ENCODE results near the gene GIGYF2. TPM values are rescaled to one million over a fixed set of nuclear protein-coding genes. Genes with fewer than 3 reads are reported as not detected.

GIGYF2 gene
- polyA plus RNA-seq, 4 donors, result 12.7 to 56.6 (median 19.9) TPM

- FAIRE-seq (no peak), DNase-seq (no peak)
- Histone ChIP-seq H3K27ac (ENCODE audit: low read depth in 1 of 3, low read length in 2 of 3) (no peak overlapping the region), H3K9me3 (ENCODE audit: control insufficient read depth in 2 of 2, insufficient read depth in 1 of 2, low read depth in 1 of 2, low read length in 1 of 2) (no peaks in the 10 kb centered on the region), H3K4me1 (ENCODE audit: control insufficient read depth in 3 of 3, insufficient read depth in 2 of 3, low read depth in 1 of 3, low read length in 2 of 3) (peaks cover 0 to 18% (median 2%) of the 10 kb centered on the region in 3 donors), H3K36me3 (ENCODE audit: control insufficient read depth in 3 of 3, insufficient read depth in 2 of 3, low read depth in 1 of 3, low read length in 3 of 3) (peaks cover 19 to 35% (median 21%) of the 10 kb centered on the region in 3 donors), H3K27me3 (ENCODE audit: control insufficient read depth in 3 of 3, insufficient read depth in 3 of 3, low read length in 3 of 3) (no peaks in the 10 kb centered on the region), H3K4me3 (ENCODE audit: low read depth in 1 of 3, low read length in 3 of 3) (no peak overlapping the region)
- WGBS, 3 donors, result 84 to 96% (median 96%) methylated on average over 4 of the region's 4 CpGs
Observed at GRCh38 chr2:232793271-232793670, 96.1 kb downstream of the GIGYF2 start.

GRCh38 chr2:232794981-232795380 is 97.8 kb downstream of the GIGYF2 start:
- FAIRE-seq, result no peak
- 96 to 97% (median 97%) methylated on average over 1 of the region's 1 CpG for WGBS, 3 donors
- H3K4me1 ChIP-seq (ENCODE audit: control insufficient read depth in 3 of 3, insufficient read depth in 2 of 3, low read depth in 1 of 3, low read length in 2 of 3), result peaks cover 0 to 9% (median 0%) of the 10 kb centered on the region in 3 donors
- H3K36me3 ChIP-seq (ENCODE audit: control insufficient read depth in 3 of 3, insufficient read depth in 2 of 3, low read depth in 1 of 3, low read length in 3 of 3), result peaks cover 21 to 34% (median 22%) of the 10 kb centered on the region in 3 donors
- H3K9me3 ChIP-seq (ENCODE audit: control insufficient read depth in 2 of 2, insufficient read depth in 1 of 2, low read depth in 1 of 2, low read length in 1 of 2), result no peaks in the 10 kb centered on the region
- no peaks in the 10 kb centered on the region for H3K27me3 ChIP-seq (ENCODE audit: control insufficient read depth in 3 of 3, insufficient read depth in 3 of 3, low read length in 3 of 3)
- no peak overlapping the region for H3K4me3 ChIP-seq (ENCODE audit: low read depth in 1 of 3, low read length in 3 of 3)
- H3K27ac ChIP-seq (ENCODE audit: low read depth in 1 of 3, low read length in 2 of 3), result no peak overlapping the region
- no peak for DNase-seq

DNA sequence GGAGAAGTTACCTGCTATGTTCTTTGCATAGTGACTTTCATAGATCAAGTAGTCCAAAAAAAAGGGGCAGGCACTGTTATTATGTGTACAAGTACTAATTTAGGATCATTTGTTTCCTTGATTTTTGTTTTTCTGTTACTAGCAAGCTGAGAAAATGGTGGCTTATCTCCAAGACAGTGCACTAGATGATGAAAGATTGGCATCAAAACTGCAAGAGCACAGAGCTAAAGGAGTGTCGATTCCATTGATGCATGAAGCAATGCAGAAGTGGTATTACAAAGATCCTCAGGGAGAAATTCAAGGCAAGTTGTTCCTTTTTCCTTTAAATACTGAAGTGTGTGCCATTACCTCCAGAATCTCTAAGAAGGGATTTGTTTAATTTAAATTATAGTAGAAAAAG is 98.8 kb downstream of the GIGYF2 start:
- 94 to 100% (median 97%) methylated on average over 1 of the region's 1 CpG for WGBS, 3 donors
- Histone ChIP-seq H3K27ac (ENCODE audit: low read depth in 1 of 3, low read length in 2 of 3) (no peak overlapping the region), H3K27me3 (ENCODE audit: control insufficient read depth in 3 of 3, insufficient read depth in 3 of 3, low read length in 3 of 3) (no peaks in the 10 kb centered on the region), H3K9me3 (ENCODE audit: control insufficient read depth in 2 of 2, insufficient read depth in 1 of 2, low read depth in 1 of 2, low read length in 1 of 2) (no peaks in the 10 kb centered on the region), H3K4me3 (ENCODE audit: low read depth in 1 of 3, low read length in 3 of 3) (no peak overlapping the region), H3K36me3 (ENCODE audit: control insufficient read depth in 3 of 3, insufficient read depth in 2 of 3, low read depth in 1 of 3, low read length in 3 of 3) (peaks cover 20 to 32% (median 22%) of the 10 kb centered on the region in 3 donors), H3K4me1 (ENCODE audit: control insufficient read depth in 3 of 3, insufficient read depth in 2 of 3, low read depth in 1 of 3, low read length in 2 of 3) (peaks cover 0 to 5% (median 0%) of the 10 kb centered on the region in 3 donors)
- DNase-seq, result no peak
- FAIRE-seq, result no peak

DNA sequence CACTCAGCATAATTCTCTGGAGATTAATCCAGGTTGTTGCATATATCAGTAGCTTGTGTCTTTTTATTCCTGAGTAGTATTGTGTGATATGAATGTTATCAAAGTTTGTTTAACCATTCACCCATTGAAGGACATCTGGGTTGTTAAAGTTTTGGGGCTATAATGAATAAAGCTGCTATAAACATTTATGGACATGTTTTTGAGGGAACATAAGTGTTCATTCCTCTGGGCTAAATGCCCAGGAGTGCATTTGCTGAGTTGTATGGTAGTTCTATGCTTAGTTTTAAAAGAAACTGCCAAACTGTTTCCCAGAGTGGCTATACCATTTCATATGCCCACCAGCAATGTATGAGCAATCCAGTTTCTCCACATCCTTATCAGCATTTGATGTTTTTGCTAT is 101.1 kb downstream of the GIGYF2 start:
- Histone ChIP-seq H3K9me3 (ENCODE audit: control insufficient read depth in 2 of 2, insufficient read depth in 1 of 2, low read depth in 1 of 2, low read length in 1 of 2) (peaks cover 0 to 2% of the 10 kb centered on the region in 2 donors), H3K4me1 (ENCODE audit: control insufficient read depth in 3 of 3, insufficient read depth in 2 of 3, low read depth in 1 of 3, low read length in 2 of 3) (peaks cover 0 to 5% (median 0%) of the 10 kb centered on the region in 3 donors), H3K27ac (ENCODE audit: low read depth in 1 of 3, low read length in 2 of 3) (no peak overlapping the region), H3K27me3 (ENCODE audit: control insufficient read depth in 3 of 3, insufficient read depth in 3 of 3, low read length in 3 of 3) (no peaks in the 10 kb centered on the region), H3K36me3 (ENCODE audit: control insufficient read depth in 3 of 3, insufficient read depth in 2 of 3, low read depth in 1 of 3, low read length in 3 of 3) (peaks cover 12 to 31% (median 17%) of the 10 kb centered on the region in 3 donors), H3K4me3 (ENCODE audit: low read depth in 1 of 3, low read length in 3 of 3) (no peak overlapping the region)
- FAIRE-seq (no peak), DNase-seq (no peak)

- WGBS, 3 donors, result 77 to 97% (median 90%) methylated on average over 2 of the region's 2 CpGs
- DNase-seq (no peak), FAIRE-seq (no peak)
- H3K27ac ChIP-seq (ENCODE audit: low read depth in 1 of 3, low read length in 2 of 3), result no peak overlapping the region
- no peaks in the 10 kb centered on the region for H3K27me3 ChIP-seq (ENCODE audit: control insufficient read depth in 3 of 3, insufficient read depth in 3 of 3, low read length in 3 of 3)
- peaks cover 0 to 5% (median 0%) of the 10 kb centered on the region in 3 donors for H3K4me1 ChIP-seq (ENCODE audit: control insufficient read depth in 3 of 3, insufficient read depth in 2 of 3, low read depth in 1 of 3, low read length in 2 of 3)
- peaks cover 0 to 2% of the 10 kb centered on the region in 2 donors for H3K9me3 ChIP-seq (ENCODE audit: control insufficient read depth in 2 of 2, insufficient read depth in 1 of 2, low read depth in 1 of 2, low read length in 1 of 2)
- peaks cover 8 to 31% (median 12%) of the 10 kb centered on the region in 3 donors for H3K36me3 ChIP-seq (ENCODE audit: control insufficient read depth in 3 of 3, insufficient read depth in 2 of 3, low read depth in 1 of 3, low read length in 3 of 3)
- no peak overlapping the region for H3K4me3 ChIP-seq (ENCODE audit: low read depth in 1 of 3, low read length in 3 of 3)
Observed at GRCh38 chr2:232800166-232800565, 103.0 kb downstream of the GIGYF2 start.

GRCh38 chr2:232802091-232802490 is 105.0 kb downstream of the GIGYF2 start:
- FAIRE-seq (no peak), DNase-seq (no peak)
- Histone ChIP-seq H3K27me3 (ENCODE audit: control insufficient read depth in 3 of 3, insufficient read depth in 3 of 3, low read length in 3 of 3) (no peaks in the 10 kb centered on the region), H3K4me1 (ENCODE audit: control insufficient read depth in 3 of 3, insufficient read depth in 2 of 3, low read depth in 1 of 3, low read length in 2 of 3) (peaks cover 0 to 5% (median 0%) of the 10 kb centered on the region in 3 donors), H3K9me3 (ENCODE audit: control insufficient read depth in 2 of 2, insufficient read depth in 1 of 2, low read depth in 1 of 2, low read length in 1 of 2) (peaks cover 0 to 2% of the 10 kb centered on the region in 2 donors), H3K36me3 (ENCODE audit: control insufficient read depth in 3 of 3, insufficient read depth in 2 of 3, low read depth in 1 of 3, low read length in 3 of 3) (peaks cover 3 to 29% (median 8%) of the 10 kb centered on the region in 3 donors), H3K27ac (ENCODE audit: low read depth in 1 of 3, low read length in 2 of 3) (no peak overlapping the region), H3K4me3 (ENCODE audit: low read depth in 1 of 3, low read length in 3 of 3) (no peak overlapping the region)
- WGBS, 3 donors, result 82 to 96% (median 94%) methylated on average over 3 of the region's 3 CpGs

DNA sequence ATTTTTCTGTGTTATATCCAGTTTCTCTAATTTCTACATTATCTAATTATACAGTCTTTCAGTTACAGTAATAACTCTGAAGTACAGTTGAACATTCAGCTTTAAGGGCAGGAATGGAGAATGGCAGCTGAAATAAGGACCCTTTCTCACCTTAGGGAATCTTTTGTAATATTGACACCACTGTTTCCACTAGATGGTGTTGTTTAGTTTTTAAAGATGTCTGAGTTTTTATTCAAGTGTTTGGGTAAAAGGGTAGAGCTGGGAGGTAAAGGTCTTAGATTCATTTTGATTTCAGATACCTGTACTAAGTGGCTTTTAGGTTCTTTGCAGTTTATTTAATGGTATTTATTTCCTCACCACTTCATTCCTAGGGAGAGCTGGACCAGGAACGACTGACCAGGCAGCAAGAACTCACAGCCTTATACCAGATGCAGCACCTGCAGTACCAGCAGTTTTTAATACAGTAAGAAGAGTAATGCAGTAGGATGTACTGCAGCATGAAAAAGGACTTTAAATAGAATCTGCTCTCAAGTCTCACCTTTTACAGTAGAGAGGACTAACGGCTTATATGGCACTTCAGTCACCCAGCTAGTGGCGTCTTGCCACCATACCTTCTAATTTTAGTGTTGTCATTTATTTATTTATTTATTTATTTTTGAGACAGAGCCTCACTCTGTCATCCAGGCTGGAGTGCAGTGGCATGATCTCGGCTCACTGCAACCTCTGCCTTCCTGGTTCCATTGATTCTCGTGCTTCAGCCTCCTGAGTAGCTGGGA is 112.4 kb downstream of the GIGYF2 start:
- WGBS, 3 donors, result 90 to 93% (median 93%) methylated on average over 5 of the region's 5 CpGs
- no peak overlapping the region for H3K27ac ChIP-seq (ENCODE audit: low read depth in 1 of 3, low read length in 2 of 3)
- H3K4me1 ChIP-seq (ENCODE audit: control insufficient read depth in 3 of 3, insufficient read depth in 2 of 3, low read depth in 1 of 3, low read length in 2 of 3), result no peaks in the 10 kb centered on the region
- no peak overlapping the region for H3K4me3 ChIP-seq (ENCODE audit: low read depth in 1 of 3, low read length in 3 of 3)
- H3K9me3 ChIP-seq (ENCODE audit: control insufficient read depth in 2 of 2, insufficient read depth in 1 of 2, low read depth in 1 of 2, low read length in 1 of 2), result no peaks in the 10 kb centered on the region
- H3K36me3 ChIP-seq (ENCODE audit: control insufficient read depth in 3 of 3, insufficient read depth in 2 of 3, low read depth in 1 of 3, low read length in 3 of 3), result peaks cover 12 to 43% (median 19%) of the 10 kb centered on the region in 3 donors
- FAIRE-seq, result no peak
- no peaks in the 10 kb centered on the region for H3K27me3 ChIP-seq (ENCODE audit: control insufficient read depth in 3 of 3, insufficient read depth in 3 of 3, low read length in 3 of 3)
- DNase-seq, result no peak

DNA sequence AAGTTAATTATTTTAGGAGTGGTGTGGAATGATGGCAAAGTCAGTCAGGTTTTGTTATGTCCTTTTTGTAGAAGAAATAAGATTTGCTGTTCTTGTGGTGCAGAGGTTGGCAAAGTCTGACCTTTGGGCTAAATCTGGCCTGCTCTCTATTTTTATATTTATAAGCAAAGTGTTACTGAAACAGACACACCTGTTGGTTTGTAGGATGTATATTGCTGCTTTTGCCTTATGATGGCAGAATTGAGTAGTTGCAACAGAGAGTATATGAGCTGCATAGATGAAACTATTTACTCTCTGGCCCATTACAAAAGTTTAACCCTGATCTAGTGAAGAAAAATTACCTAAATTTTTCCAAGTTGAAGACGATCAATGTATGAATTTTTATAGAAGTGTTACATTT is 113.3 kb downstream of the GIGYF2 start:
- no peak overlapping the region for H3K4me3 ChIP-seq (ENCODE audit: low read depth in 1 of 3, low read length in 3 of 3)
- H3K27me3 ChIP-seq (ENCODE audit: control insufficient read depth in 3 of 3, insufficient read depth in 3 of 3, low read length in 3 of 3), result no peaks in the 10 kb centered on the region

More for the DNA sequence above, 113.3 kb downstream of the GIGYF2 start:
- H3K36me3 ChIP-seq (ENCODE audit: control insufficient read depth in 3 of 3, insufficient read depth in 2 of 3, low read depth in 1 of 3, low read length in 3 of 3), result peaks cover 14 to 42% (median 21%) of the 10 kb centered on the region in 3 donors
- 87 to 95% (median 91%) methylated on average over 1 of the region's 1 CpG for WGBS, 3 donors
- no peaks in the 10 kb centered on the region for H3K9me3 ChIP-seq (ENCODE audit: control insufficient read depth in 2 of 2, insufficient read depth in 1 of 2, low read depth in 1 of 2, low read length in 1 of 2)
- DNase-seq (no peak), FAIRE-seq (no peak)
- no peaks in the 10 kb centered on the region for H3K4me1 ChIP-seq (ENCODE audit: control insufficient read depth in 3 of 3, insufficient read depth in 2 of 3, low read depth in 1 of 3, low read length in 2 of 3)
- no peak overlapping the region for H3K27ac ChIP-seq (ENCODE audit: low read depth in 1 of 3, low read length in 2 of 3)
